Stomach (tissue), 4 donors: ENCODE results near the gene TATDN2.

Source experiments
- EP300 ChIP-seq: sonication (generic); formaldehyde crosslinking; IDR thresholded peaks from one replicate; pipeline ENCODE4 v1.6.1; 2017; ENCODE audit warnings: antibody characterized with exemption
- POLR2AphosphoS5 ChIP-seq, 3 donors: sonication (generic); formaldehyde crosslinking; IDR thresholded peaks; one replicate each; pipeline ENCODE4 v1.6.1; 2016; ENCODE audit warnings: antibody characterized with exemption in 3 of 3

DNA sequence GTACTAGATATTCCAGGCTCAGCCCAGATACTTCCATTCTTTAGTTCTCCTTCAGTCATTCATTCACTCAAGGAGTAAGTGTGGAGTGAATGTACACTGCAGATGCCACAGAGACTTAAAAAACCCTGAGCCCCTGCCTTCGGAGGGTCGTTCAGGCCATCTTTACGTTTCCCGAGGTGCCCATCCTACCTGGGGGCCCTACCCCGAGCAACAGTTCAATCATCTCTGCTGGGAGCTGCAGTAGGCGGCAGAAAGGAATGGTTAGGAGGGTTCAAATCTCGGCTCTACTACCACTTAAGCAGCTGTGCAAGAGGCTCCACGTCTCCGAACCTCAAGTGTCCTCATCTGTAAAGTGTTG is 72.0 kb downstream of the TATDN2 start:
- TF ChIP-seq EP300 (no peak), POLR2AphosphoS5 (IDR thresholded peaks at IDR 0.05) (no peak)
